Measurements from ENCODE around the gene RUNDC1. TPM values are rescaled to one million over a fixed set of nuclear protein-coding genes. Genes with fewer than 3 reads are reported as not detected.
A peak's percentile ranks its signal among the peaks of the same experiment; 100 is the strongest.

Gene RUNDC1
- total and polyA plus RNA-seq, 2 of the 8 experiments (the other 6 are each of a cell fraction or from before 2014, with no cell fraction given) = 7.9 to 11.9 TPM

DNA sequence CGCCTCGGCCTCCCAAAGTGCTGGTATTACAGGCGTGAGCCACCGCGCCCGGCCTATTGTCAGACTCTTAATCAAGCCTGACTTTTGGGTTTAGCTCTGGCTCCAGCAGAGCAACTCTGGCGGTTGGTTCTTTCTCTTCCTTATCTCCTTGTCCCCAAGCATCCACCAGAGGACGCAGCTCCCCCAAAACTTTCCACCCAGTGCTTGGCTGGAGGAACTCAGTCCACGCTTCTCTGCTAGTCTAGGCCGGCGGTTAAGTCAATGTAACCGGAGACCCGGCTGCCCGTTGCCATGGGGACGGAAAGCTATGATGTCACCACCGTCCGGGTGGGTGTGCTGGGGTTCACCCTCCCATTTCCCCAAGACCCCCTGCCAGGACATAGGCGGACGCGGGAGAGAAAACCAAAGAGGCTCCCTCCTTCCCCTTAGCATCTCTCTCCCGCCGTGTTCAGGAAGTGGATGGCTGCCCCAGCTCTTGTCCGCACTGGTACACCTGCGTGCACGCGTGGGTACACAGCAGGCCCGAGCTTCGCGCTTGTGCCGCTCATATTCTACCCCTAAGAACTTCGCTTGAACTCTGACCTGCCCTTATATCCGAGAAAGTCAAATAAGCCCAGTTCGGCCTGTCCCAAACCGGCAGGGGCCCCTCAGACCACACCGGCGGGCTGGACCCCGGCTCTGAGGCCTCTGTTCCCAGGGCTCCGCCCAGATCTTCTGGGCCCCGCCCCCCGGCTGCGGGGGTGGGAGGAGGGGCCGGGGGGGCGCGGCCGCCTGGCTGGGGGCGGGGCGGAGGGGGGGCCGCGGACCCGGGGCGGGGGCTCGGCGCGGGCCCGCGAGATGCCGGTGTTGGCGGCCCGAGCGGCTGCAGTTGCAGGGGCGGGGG lies 44.3 kb downstream of the RUNDC1 start, which contains the start of gene RND2:
TSS of gene RND2 (plus strand) at position 825 of the 883 bp plus-strand sequence. CDS start 117 bp downstream, outside the sequence.
- no peak within 1 kb of the TSS for H2BK120ac ChIP-seq (replicated peaks; ENCODE audit: low read depth, low read length)
- CTCF ChIA-PET (ENCODE audit: partially characterized antibody) = interaction anchor here (0.7 to 2.3 kb wide), 28 partner anchors 10 to 660 kb away, joined by 3 to 26 read pairs (median 4); partner anchors contain the start of genes BRCA1 and RPL27
- TF ChIP-seq CREB1 (IDR thresholded peaks at IDR 0.05) (peak; percentile 74), SIX5 (IDR thresholded peaks at IDR 0.05; ENCODE audit: low read depth, low read length) (0 out of 2 replicates have a peak, but pooled peaks have one; percentile 17), RBBP5 (IDR thresholded peaks at IDR 0.05; ENCODE audit: borderline replicate concordance, low read depth, low read length) (no peak), EGR1 (IDR thresholded peaks at IDR 0.05; ENCODE audit: borderline replicate concordance, low read depth, low read length) (peak; percentile 70; the same call in 1 of the 2 replicates), JUN (IDR thresholded peaks at IDR 0.05; ENCODE audit: low read depth, low read length) (peak; percentile 68), SIN3A (conservative IDR thresholded peaks at IDR 0.05 in 1 of 2, IDR thresholded peaks at IDR 0.05 in 1 of 2; ENCODE audit: low read depth in 1 of 2, low read length in 2 of 2) (peak in 1 of 2 experiments; percentile 96; a peak in 2 of 4 replicates)
- TF ChIP-seq, protein P1, sequence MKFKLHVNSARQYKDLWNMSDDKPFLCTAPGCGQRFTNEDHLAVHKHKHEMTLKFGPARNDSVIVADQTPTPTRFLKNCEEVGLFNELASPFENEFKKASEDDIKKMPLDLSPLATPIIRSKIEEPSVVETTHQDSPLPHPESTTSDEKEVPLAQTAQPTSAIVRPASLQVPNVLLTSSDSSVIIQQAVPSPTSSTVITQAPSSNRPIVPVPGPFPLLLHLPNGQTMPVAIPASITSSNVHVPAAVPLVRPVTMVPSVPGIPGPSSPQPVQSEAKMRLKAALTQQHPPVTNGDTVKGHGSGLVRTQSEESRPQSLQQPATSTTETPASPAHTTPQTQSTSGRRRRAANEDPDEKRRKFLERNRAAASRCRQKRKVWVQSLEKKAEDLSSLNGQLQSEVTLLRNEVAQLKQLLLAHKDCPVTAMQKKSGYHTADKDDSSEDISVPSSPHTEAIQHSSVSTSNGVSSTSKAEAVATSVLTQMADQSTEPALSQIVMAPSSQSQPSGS (IDR thresholded peaks at IDR 0.05; ENCODE audit: low read length) = peak; percentile 99
- TF ChIP-seq, protein P2, sequence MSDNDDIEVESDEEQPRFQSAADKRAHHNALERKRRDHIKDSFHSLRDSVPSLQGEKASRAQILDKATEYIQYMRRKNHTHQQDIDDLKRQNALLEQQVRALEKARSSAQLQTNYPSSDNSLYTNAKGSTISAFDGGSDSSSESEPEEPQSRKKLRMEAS (IDR thresholded peaks at IDR 0.05) = peak; percentile 59; the same call in 1 of the 2 replicates

More for the DNA sequence above, 44.3 kb downstream of the RUNDC1 start, which contains the start of gene RND2:
- peak within 1 kb of the TSS; percentile 89 for H4K91ac ChIP-seq (replicated peaks; ENCODE audit: insufficient read length, low read length)
- H2BK15ac ChIP-seq (ENCODE audit: low read length) = 0 out of 2 replicates have a peak within 1 kb of the TSS, but pooled peaks have one; percentile 92
- H3K23me2 ChIP-seq (ENCODE audit: low read depth, low read length) = peaks cover 11% of the 10 kb centered on the region; the same call in 1 of the 2 replicates
- H3K18ac ChIP-seq (ENCODE audit: extremely low read depth, low read length) = peak within 1 kb of the TSS; percentile 90
- no peak within 1 kb of the TSS for H3K4ac ChIP-seq (replicated peaks; ENCODE audit: insufficient read length, low read depth, low read length)
- H3K27ac ChIP-seq (ENCODE audit: low read depth, low read length) = peak within 1 kb of the TSS; percentile 91
- peak within 1 kb of the TSS; percentile 79 for H2BK5ac ChIP-seq (ENCODE audit: low read depth, low read length)
- H3K79me1 ChIP-seq (ENCODE audit: low read depth, low read length) = peaks cover 7% of the 10 kb centered on the region
- FAIRE-seq = peak; percentile 24
- H3K14ac ChIP-seq (ENCODE audit: insufficient read length) = peak within 1 kb of the TSS; percentile 33
- no peak within 1 kb of the TSS for H2AK5ac ChIP-seq (ENCODE audit: low read depth, low read length)
- H3K27me3 ChIP-seq (replicated peaks in 1 of 4; ENCODE audit: control insufficient read depth in 3 of 4, extremely low read depth in 1 of 4, insufficient read depth in 3 of 4, low read length in 3 of 4) = no peaks in the 10 kb centered on the region
- 1% methylated on average over 34 of the region's 61 CpGs; no CpG with 5 or more reads in 1 of the 2 experiments for WGBS, 2 experiments (ENCODE audit: extremely low coverage in 1 of 2, insufficient coverage in 1 of 2, insufficient read length in 1 of 2, insufficient replicate concordance in 2 of 2, low coverage in 1 of 2, low lambda C conversion rate in 2 of 2, missing lambda C conversion rate in 1 of 2)
- H4K5ac ChIP-seq (ENCODE audit: insufficient read length, low read depth, low read length) = peak within 1 kb of the TSS; percentile 87
- peaks cover 0 to 21% of the 10 kb centered on the region in 2 experiments; a peak in 3 of 4 replicates for H3K79me2 ChIP-seq (ENCODE audit: control insufficient read depth in 1 of 2, insufficient read depth in 2 of 2, low read length in 2 of 2)
- H4K8ac ChIP-seq (ENCODE audit: extremely low read depth, insufficient read depth, low read length) = peak within 1 kb of the TSS; percentile 87; the same call in 1 of the 2 replicates
- peak within 1 kb of the TSS; percentile 58 to 93 (median 84) for H3K4me3 ChIP-seq (ENCODE audit: extremely low read depth in 1 of 4, insufficient read depth in 2 of 4, low read depth in 3 of 4, low read length in 4 of 4)
- no peaks in the 10 kb centered on the region for H4K20me1 ChIP-seq (replicated peaks in 1 of 2; ENCODE audit: control insufficient read depth in 1 of 2, insufficient read depth in 2 of 2, low read length in 2 of 2)
- peak within 1 kb of the TSS; percentile 64 to 99 for H3K4me2 ChIP-seq (ENCODE audit: insufficient read depth in 1 of 2, low read depth in 2 of 2, low read length in 2 of 2)
- no peak within 1 kb of the TSS for H3K23ac ChIP-seq (ENCODE audit: insufficient read length)
- H2AFZ ChIP-seq (ENCODE audit: low read length) = no peak within 1 kb of the TSS
- peak within 1 kb of the TSS in 3 of 4 experiments; percentile 47 to 82 (median 81); a peak in 6 of 7 replicates for H3K9ac ChIP-seq (replicated peaks in 1 of 4; ENCODE audit: extremely low read depth in 1 of 4, low read depth in 3 of 4, low read length in 3 of 4)
- peak; percentile 93 to 95 for DNase-seq (ENCODE audit: low read depth in 1 of 2, low spot score in 2 of 2)
- peak within 1 kb of the TSS; percentile 84 for H3K56ac ChIP-seq (replicated peaks; ENCODE audit: insufficient read length, low read depth, low read length)
- peak within 1 kb of the TSS; percentile 97; the same call in 1 of the 2 replicates for H2BK12ac ChIP-seq (ENCODE audit: low read depth, low read length)
- no peak within 1 kb of the TSS for H2BK20ac ChIP-seq (ENCODE audit: low read length)
- H3K4me1 ChIP-seq (replicated peaks in 1 of 4; ENCODE audit: control insufficient read depth in 3 of 4, insufficient read depth in 4 of 4, low read length in 3 of 4) = peaks cover 19 to 28% (median 21%) of the 10 kb centered on the region in 4 experiments
- POLR2A ChIA-PET (ENCODE audit: partially characterized antibody) = interaction anchor here (0.8 to 10.8 kb wide), 14 partner anchors 10 to 336 kb away, joined by 3 to 123 read pairs (median 6); partner anchors contain the start of genes BECN1, BRCA1, RPL27 and TMEM106A
- H3K9me3 ChIP-seq (ENCODE audit: insufficient read depth in 2 of 2, low read depth in 1 of 2, low read length in 1 of 2) = no peaks in the 10 kb centered on the region
- peaks cover 0 to 20% (median 4%) of the 10 kb centered on the region in 4 experiments; a peak in 2 of 8 replicates for H3K36me3 ChIP-seq (ENCODE audit: control insufficient read depth in 2 of 4, insufficient read depth in 4 of 4, low read length in 3 of 4)
